GM11168 (cell line): ENCODE results near the gene CARD14.

Experiments used
- in situ Hi-C: fragments of 300-500 bp; cut with MboI; formaldehyde crosslinking; loops from one replicate; pipeline ENCODE4 v1.12.0; 2022; ENCODE audit warnings: low sequenced_read_pairs; ENCODE audit not compliant: unreplicated experiment

Gene CARD14

DNA sequence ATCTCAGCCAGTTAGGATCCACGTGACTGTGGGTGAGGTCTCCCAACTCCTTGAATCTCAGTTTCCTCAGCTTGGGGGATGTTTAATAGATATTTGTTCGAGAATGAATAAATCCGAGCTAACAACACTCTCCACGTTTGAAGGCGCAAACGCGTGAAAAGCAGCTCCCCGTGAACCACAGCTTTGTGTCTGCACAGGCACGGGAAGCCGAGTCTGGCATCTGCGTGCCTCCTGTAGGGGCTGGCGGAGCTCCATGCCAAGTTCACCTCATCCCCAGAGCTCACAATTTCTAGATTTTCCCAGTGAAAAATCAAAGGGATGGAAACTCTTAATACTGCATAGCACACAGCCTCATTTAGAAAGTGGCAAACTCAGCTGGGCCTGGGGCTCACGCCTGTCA lies 36.0 kb downstream of the CARD14 start:
- in situ Hi-C loops = no loop called here

DNA sequence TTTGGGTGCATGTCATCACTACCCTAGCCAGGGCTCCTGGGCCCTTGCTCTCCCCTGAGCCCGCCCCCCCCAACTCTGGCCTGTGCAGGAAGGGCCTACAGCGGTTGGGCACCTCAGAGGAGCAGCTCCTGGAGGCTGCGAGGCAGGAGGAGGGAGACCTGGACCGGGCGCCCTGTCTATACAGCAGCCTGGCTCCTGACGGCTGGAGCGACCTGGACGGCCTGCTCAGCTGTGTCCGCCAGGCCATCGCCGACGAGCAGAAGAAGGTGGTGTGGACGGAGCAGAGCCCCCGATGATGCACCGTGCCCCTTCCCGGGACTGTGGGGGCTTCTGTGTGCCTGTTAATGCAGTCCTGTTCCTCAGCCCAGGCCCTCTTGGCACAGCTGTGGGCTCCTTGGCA lies 38.2 kb downstream of the CARD14 start:
- in situ Hi-C loops = no loop called here

DNA sequence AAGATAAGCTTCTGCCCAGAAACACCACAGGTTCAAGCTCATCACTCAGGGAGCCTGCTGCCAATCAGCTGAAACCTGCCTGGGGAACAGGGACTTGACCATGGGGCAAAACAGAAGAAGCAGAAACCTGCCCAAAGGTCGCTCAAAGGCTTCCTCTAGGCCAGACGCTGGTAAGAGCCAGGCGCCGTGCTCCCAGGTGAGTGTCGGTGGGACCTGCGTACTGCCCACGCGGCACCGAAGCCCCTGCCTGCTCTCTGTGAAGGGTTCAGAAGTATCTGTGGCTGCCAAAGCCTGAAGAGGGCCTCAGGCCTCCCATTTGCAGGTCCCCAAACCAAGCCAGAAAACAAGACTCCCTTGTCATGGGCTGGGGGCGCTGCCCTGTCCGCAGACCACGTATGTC lies 39.9 kb downstream of the CARD14 start:
- in situ Hi-C loops = no loop called here

DNA sequence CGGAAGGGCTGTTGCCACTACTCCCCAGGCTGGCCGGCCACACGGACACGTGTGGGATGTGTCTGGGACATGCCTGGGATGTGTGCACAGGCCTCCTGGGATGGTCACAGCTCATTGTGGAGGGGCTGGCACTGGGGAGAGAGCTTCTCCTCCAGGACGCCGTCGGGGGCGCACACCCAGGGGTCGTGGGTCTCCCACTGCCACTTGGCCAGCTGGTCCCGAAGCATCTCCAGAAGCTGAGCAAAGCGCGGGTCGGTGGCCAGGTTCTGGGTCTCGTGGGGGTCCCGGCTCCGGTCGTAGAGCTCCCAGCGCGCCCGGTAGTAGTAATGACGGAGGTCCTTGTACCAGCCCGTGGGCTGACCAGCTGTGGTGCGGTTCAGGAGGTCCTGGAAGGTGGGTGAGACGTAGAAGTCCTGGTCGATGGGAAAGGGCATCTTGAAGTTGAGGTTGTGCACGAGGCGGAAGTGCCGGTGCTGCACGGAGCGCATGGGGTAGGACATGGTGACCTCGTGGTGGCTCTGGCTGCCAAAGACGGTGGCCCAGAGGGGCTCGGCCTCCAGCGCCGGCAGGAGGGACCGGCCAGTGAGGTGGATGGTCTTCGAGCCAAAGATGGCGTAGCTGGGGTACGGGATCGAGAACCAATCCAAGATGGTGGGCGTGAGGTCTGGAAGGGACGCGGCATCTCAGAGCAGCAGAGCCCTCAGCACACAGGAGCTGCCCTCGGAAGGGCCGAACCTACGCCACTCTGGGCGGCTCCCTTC lies 40.7 kb downstream of the CARD14 start:
- in situ Hi-C loops = no loop called here

- in situ Hi-C loops = no loop called here
These were observed 42.3 kb downstream of the CARD14 start for GRCh38 chr17:80212109-80212508.

- in situ Hi-C loops = no loop called here
These were observed 42.7 kb downstream of the CARD14 start for GRCh38 chr17:80212511-80212910.

DNA sequence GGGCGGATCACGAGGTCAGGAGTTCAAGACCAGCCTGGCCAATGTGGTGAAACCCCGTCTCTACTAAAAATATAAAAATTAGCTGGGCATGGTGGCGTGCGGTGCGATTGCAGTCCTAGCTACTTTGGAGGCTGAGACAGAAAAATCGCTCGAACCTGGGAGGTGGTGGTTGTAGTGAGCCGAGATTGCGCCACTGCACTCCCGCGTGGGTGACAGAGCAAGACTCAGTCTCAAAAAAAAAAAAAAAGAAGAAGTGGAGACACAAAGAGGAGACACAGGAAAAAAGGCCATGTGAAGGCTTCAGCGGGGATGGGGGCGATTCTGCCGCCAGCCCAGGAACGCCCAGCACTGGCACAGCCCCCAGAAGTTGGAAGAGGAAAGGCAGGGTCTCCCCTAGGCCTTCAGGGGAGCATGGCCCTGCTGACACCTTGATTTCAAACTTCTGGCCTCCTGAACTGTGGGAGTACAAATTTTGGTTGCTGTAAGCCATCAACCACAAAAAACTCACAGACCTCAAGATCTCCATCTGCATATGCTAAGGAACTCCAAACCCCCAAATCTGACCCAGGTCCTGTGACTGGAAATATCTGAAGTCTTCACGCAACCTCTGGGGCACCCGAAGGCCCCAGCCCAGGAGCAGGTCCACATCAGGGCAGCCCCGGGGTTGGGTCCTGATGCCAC lies 43.3 kb downstream of the CARD14 start:
- in situ Hi-C loops = no loop called here

DNA sequence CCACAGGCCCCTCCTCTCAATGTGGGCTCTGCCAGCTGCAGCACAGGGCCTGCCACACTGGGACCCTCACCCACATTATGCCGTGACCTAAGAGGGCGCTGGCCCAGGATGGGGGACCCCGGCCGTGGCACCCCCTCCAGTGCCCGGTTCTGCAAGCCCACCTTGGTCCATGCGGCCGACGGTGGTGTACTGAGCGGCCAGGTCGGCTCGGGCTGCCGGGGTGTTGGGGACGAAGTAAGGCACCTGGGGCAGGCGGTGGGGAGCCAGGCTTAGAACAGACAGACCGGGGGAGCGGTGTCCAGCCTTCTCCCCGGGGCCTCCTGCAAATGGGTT lies 43.8 kb downstream of the CARD14 start:
- in situ Hi-C loops = no loop called here

DNA sequence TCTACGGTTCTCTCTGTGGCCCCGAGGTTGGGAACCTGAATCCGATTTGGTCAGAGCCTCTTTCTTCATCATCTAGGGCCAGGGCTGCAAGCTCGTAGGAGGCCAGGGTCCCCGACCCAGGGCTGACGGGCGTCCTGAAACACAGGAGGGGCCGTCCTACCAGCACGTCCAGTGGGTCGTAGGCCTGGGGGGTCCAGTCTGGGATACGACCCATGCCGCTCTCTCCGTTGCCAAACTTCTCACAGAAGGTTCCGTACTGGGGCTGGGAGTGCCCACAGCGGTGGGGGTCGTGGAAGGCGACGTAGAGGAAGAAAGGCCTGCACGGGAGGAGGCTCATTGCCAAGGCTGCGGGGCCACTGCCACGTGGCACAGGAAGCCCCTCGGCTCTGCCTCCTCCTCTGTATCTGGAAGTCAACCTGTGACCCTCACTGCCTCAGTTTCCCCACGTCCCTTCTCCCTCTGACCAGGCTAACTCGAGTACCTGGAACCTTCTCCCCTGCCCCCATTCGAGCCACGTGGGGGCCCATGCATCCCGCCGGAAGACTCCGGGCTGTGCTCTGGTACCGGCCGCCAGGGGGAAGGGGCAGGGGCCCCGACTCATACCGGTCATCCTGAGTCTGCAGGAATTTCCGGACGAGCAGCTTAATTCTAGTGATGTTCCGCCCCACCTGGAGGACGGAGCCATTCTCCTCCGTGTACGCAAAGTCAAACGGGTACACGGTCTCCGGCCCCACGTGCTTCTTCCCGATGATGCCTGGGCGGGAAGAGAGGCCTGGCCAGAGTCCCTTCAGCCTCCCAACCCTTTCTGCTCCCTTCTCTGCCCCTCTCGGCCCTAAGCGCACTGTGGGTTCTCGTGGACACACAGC lies 44.4 kb downstream of the CARD14 start:
- in situ Hi-C loops = no loop called here

- in situ Hi-C loops = no loop called here
These were observed 45.0 kb downstream of the CARD14 start for GRCh38 chr17:80214878-80215210.

DNA sequence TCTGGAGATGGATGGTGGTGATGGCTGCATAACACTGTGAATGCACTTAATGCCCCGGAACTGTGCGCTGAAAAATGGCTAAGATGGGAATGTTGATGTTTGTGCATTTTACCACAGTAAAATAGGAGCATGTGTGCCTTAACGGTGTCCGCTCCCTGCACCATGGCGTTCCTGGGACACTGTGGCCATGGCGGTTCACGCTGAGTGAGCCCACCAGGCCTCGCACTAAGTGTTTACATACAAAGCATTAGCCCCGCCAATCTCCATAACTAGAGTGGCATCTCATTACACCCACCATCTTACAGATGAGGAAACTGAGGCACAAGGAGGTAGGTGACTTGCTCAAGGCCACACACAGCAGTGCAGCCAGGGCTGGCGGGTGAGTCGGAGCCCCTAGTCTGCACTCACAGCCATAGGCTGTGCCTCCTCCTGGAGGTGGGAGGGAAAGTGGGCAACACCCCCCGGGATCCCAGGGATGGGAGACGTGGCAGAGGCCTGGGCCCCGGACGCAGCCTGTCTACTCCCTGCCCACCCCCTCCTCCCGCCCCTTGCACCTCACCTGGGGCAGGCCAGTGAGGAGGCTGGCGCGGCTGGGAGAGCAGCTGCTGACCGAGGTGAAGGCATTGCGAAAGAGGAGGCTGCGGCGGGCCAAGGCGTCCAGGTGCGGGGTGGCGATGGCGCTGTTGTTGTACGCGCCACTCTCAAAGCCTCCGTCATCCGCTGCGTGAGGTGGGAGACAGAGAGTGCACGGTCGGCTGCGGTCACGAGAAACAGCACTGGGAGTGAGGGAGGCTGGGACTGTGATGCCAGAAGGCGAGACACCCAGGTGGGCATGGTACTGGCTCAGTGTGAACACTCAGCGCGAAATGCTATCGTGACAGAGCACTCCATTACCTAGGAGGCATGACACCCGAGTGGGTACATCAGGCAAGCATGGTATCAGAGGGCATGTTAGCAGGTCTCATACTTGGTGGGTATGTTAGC lies 46.9 kb downstream of the CARD14 start:
- in situ Hi-C loops = no loop called here

DNA sequence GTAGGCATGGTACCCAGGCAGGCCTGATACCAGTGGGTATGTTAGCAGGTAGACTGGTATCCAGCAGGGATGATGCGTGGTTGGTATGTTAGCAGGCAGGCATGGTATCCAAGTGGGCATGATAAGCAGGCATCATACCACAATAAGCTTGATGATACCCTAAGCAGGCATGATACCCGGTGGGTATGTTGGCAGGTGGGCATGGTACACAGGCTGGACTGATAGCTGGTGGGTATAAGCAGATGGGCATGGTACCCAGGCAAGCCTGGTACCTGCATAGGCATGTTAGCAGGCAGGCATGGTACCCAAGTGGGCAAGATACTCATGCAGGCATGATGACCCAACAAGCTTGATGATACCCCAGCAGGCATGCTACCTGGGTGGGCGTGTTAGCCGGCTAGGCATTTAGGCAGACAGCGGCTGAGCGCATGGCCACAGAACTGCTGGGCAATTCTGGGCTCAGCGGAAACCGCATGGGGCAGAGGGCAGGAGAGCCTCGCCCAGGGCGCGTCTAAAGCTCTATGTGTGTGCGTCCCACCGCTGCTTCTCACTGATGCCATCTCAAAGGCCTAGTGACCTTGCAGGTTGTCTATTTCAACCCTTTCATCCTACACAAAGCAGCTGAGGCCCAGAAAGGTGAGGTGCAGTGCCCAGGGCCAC lies 48.0 kb downstream of the CARD14 start:
- in situ Hi-C loops = no loop called here

DNA sequence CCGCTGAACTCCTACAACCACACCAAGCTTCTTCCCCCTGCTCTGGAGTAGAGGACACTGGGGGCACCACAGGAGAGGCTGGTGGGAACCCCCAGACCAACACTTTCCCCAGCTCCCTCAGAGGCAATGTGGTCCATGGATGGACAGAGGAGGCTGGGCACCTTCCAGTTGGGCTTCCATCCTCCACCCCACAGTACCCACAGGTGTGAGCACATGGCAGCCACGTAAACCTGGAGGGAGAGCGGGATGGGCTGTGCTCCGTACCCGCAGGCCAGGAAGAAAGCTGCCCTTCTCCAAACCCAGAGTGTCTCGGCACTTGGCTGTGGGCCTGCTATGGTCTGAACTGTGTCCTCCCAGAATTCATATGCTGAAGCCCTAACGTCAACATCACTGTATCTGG lies 48.6 kb downstream of the CARD14 start:
- in situ Hi-C loops = no loop called here

GRCh38 chr17:80219013-80219762 lies 49.4 kb downstream of the CARD14 start:
- in situ Hi-C loops = no loop called here

GRCh38 chr17:80219763-80220053 lies 49.9 kb downstream of the CARD14 start:
- in situ Hi-C loops = no loop called here

DNA sequence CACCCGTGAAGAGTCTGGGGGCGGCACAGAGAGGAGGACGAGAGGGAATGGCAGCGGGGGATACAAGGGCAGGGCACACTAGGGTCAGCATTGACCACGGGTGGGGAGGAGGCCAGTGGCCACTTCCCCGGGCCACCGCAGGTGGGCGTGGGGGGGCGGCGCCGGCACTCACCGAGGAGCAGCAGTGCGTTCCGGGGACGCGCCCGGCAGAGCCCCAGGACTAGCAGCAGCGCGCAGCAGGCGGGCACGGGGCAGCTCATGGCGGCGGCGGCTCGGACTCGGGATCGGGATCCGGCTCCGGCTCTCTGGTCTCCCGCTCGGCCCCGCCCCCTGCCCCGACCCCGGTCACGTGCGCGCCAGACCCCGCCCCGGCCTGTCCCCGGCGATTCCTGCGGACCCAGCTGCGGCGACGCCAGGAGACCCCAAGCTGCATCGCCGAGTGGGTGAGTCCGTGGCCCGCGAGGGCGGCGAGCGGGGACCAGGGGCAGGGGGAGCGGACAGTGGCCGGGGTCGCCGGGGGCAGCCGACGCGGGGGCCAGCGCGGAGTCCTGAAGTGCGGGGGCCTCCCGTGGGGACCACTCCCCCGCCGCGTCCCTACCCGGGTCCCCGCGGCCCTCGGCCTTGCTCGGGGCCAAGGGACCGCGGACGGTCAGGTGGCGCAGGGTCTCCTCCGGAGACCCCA lies 50.4 kb downstream of the CARD14 start, which contains the start of the genes SGSH and SLC26A11:
Gene SGSH, minus strand, starts transcription at position 280 of the 682 bp plus-strand sequence. Its CDS starts 20 bp downstream, at position 260.
Gene SLC26A11, plus strand, starts transcription at position 374 of the 682 bp plus-strand sequence. CDS start 1,134 bp downstream, outside the sequence.
- in situ Hi-C loops = no loop called here

GRCh38 chr17:80220736-80221215 lies 50.9 kb downstream of the CARD14 start:
- in situ Hi-C loops = no loop called here
